GM18870 (cell line): ENCODE measurements around the gene SPAG7.

ENCODE experiments used
- ATAC-seq: cut with Tn5 transposase; IDR thresholded peaks from one replicate; pipeline ENCODE4 v1.9.1; 2021; ENCODE audit warnings: moderate library complexity; ENCODE audit not compliant: unreplicated experiment

Gene SPAG7

DNA sequence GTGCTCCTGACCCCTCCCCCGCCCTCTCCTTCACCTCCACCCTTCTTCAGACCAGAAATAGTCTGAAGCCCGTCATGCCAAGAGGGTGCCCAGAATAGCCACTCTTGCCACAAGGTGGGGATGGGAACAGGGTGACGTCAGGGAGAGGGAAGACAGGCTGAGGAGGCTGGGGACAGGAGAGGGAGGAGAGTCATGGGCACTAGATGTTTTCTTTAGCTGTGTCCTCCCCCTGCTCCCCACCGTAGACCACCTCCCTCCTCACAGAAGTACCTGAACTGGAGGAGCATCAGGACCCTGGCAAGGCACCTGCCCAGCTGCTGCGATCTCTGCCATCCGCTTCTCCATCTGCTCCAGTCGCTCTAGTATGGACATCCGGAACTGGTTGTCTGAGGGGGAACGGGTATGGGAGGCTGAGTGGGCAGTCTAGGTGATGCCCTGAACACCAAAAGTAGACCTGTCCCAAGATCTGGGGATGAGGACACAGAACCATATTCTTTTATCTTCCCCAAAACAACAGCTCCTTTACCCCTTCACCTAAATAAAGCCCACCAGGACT is 6.6 kb upstream of the SPAG7 start:
- ATAC-seq, result no peak

DNA sequence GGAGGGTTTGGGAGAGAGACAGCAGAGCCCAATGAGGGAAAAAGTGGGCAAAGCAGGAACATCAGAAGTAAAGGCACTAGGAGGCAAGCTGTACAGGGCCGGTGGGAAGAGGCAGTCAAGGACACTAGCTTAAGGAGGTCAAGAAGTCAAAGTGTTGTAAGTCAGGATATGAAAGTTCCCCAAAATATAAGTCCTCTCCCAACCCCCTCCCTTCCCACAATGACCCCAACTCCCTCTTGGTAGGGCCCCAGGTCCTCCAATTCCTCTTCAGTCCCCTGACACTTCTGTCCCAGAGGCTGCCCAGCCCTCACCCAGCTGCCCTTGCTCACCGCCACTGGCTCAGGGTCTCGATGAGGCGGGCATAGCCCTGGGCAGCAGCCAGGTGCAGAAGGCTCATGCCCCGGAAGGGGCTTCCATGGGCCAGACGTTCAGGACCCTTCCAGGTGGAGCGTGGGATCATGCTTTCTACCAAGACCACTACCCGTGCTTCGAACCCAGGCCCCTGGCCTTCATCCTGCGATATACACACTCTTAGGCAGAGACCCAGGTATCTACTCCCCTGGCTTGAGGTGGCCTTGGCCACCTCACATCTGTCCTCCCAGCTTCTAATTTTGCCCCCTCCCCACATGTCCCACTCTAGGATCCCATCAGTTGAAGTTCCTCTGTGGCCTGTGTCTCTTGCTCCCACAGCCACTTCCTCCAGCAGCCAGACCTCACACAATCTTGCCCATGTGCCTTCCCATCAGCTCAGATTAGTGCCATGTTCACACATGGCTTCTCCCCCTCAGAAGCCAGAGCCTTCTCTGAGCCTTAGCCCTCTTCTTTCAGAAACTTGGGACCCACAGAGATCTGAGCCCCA is 5.9 kb upstream of the SPAG7 start:
- no peak for ATAC-seq

DNA sequence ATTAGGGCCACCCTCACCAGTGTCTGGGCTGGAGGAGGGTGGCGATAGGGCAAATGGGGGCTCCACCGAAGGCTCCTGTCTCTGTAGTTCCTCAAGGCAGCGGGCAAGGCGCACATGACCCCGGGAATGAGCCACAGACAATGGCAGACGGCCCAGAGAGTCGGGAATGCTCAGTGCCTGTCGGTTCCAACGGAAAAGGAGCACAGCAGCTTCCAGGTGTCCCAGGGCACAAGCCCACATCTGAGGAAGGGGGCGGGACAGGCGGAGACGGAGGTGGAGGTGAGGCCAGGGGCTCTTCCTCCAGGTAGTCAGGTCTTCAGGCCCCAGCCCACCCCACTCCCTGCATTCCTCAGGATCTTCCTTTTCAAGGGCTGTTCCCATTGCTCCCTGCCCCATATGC is 5.1 kb upstream of the SPAG7 start:
- ATAC-seq, result no peak

DNA sequence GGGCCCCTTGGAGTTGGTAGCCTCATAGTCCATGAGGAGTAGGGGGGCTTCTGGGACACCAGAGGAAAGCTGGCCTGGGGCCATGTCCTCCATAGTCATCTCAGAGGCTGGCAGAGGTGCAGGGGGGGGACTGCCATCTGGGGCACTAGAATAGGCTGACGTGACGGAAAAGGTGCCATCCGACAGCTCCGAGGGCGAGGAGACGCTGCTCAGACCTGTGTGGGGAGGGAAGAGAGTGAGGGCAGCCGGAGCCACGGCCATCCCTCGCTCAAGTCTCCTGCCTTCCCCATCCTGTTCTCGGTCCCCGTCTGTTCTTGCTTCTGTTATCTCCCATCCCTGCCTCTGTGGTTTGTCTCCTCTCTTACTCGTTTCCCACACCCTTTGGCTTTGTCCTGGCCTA is 4.7 kb upstream of the SPAG7 start:
- ATAC-seq, result no peak

DNA sequence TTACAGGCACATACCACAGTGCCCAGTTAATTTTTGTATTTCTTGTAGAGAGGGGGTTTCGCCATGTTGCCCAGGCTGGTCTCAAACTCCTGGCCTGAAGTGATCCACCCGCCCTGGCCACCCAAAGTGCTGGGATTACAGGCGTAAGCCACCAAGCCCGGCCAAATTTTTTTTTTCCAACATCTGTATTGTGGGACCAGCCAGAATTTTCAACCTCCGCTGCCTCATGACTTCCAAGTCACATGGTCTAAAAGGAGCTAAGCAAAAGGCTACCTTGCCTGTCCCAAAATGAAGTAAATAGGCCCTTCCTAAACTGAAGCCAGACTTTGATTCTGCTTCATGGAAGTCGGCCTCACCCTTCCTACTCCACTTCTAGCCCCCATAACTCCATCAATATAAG is 4.2 kb upstream of the SPAG7 start:
- no peak for ATAC-seq

DNA sequence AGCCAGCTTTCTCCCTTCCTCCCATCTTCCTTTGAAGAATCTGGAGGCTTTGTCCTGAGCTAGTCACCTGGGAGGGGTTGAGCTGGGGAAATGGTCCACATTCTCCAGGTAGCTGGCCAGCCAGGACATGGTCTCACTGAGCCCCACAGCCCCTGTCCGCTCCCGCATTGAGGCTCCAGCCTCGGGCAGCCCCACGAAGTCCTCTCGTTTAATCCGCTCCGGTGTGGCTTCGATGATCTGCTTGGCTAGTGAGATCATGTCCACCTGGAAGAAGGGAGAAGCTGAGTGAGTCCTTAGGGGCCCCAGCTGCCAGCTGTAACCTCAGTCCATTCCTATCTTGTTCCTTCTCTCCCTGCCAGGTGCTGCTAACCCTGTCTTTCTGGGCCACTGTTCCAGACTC is 2.7 kb upstream of the SPAG7 start:
- ATAC-seq, result no peak

DNA sequence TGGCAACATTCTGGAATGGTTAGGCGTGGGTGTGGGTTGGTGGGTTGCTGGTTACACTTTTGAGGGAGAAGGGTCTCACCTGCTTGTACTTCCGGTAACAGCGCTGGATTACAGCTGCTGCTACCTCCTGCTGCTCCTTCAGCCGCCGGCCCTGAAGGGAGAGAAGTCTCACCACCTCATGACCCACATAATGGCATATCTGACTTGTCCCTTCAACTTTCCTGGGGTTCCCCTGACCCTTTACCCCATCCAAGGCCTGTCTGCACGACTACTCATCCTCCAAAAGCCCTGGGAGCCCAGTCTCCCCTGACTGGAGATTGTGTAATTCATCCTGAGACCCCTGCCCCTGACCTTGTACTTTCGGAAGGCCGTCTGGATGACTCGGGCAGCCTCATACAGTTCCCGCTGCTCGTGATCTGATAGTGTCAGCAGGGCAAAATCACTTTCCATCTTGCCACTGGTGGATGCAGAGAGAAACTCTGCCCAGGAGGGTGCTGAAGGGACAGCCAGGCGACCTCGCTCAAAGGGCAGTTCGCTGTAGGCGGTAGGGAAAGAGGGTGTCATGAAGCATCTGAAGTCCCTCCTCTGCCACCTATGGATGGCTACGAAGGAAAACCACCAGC is 2.0 kb upstream of the SPAG7 start:
- no peak for ATAC-seq

DNA sequence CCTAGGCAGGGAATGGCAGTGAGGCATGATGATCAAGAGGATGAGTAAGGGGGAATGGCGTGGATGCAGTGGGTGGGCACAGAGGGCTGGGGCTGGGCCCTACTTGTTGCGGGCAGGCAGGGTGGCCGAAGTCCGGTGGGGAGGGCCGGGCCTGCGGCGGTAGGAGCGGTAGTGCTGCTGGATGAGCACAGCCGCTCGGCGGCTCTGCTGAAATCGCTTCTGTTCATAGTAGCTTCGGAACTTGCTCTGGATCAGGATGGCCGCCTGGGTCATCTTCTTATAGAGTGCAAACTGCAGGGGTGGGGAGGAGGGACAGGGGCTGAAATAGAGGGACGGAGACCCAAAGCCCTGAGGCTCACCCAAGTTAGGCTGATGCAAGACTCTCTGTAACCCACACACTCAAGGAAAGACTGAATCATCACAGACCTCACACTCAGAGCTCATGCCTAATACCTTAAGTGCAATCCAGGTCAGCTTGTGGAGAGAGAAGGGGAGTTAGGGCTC is 1.5 kb upstream of the SPAG7 start:
- no peak for ATAC-seq

DNA sequence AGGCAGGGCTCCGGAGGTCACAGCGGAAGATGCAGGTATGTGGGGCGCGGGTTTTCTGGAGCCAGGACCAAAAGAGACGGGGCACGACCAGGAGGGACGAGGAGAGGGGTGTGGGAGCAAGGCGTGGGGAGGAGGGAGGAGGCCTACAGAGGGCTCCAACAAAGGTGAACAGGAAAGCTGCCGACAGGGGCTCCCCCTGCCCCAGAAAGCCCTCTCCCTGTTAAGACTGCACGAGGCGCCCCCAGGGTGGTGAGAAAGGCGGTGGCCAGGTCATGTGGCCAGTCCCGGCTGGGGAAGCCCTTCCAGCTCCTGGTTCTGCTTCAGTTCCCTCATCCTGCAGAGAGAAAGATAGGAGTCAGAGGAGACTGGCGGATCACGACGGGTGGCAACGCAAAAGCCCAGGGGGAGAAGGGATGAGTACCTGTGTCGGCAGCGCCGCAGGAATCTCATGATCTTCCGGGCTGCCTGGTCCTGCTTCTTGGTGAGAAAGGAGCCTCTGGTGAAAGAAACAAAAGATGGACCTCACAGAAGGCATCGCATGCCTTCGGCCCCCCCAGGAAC is 949 bp upstream of the SPAG7 start:
- no peak for ATAC-seq

DNA sequence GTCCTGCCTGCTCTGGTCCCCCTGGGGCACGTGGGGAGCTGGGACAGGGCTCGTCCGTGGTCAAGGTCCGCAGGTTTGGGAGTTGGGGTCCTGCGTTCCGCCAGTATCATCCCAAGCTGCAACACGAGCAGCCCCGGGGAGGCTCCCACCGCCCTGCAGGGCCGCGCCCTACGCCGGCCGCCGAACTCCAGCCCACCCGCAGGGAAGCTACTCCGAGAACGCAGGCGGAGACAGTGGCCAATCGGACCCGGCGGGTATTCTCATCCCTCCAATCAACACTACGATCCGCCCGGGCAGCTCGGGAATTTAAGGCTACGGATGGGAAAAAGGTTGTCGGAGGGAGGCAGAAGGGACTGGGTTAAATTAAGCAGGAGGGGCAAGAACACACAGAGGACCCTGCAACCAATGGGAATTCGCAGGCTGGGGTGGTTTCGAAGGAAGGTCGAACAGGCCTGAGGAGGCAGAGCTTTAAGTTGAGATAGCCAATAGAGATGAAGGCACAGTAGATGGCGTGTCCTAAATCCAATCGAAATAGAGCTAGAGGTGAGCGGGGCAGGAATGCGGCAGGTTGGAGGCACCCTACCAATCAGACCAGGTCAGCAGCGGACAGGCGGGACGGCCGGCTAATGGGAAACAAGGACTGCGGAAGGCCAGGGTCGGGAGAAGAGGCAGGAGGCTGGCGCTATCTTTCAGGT is 626 bp downstream of the SPAG7 start:
- ATAC-seq, result peak; percentile 84

DNA sequence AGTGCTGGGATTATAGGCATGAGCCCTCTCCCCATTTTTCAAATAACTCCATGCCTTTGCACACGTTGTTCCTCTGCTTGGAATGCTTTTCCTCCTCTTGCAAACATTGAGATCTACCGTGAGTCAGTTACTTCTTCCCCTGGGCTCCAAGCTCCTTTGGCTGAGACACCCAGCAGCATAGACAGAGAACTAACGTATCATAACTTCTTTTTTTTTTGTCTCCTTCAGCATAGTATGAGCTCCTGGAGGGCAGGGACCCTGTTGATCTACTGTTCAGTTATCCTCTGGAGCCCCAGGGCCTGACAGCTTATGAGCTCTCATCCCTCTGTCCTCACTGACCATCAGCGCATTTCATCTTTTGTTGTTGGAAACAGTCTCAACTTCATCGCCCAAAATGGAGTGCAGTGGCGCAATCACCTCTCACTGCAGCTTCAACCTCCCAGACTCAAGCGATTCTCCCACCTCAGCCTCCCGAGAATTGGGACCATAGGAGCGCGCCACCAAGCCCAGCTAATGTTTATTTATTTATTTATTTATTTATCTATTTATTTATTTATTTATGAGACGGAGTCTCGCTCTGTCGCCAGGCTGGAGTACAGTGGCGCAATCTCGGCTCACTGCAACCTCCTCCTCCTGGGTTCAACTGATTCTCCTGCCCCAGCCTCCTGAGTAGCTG is 2.2 kb downstream of the SPAG7 start:
- no peak for ATAC-seq

DNA sequence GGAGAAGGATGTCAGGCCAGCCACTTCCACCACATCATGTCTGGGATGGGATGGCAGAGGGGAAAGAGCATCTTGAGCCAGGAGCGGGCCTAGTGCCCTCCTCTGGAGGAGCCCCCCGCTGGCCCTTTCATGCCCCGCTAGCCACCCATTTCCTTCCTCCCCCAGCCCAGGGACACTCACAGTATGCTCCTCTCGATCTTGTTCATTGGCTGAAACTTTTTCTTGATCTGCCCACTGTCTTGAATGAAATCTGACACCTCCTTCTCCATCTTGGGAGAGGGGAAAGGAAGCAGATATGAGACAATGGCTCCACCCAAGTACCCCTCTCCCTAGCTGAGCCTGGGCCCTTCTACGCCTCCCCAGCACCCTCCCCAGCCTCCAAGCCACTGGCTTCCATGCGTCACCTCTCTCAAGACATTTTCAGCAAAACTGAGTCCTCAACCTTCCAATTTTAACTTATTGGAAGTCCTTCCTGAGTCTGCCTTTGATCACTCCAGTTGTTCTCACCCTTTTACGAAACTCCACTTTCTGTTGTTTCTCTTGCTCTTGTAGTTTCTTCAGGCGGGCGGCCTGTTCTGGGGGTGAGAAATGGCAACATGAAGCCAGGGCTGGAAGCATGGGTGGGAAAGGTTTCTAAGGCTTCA is 7.2 kb downstream of the SPAG7 start:
- no peak for ATAC-seq

DNA sequence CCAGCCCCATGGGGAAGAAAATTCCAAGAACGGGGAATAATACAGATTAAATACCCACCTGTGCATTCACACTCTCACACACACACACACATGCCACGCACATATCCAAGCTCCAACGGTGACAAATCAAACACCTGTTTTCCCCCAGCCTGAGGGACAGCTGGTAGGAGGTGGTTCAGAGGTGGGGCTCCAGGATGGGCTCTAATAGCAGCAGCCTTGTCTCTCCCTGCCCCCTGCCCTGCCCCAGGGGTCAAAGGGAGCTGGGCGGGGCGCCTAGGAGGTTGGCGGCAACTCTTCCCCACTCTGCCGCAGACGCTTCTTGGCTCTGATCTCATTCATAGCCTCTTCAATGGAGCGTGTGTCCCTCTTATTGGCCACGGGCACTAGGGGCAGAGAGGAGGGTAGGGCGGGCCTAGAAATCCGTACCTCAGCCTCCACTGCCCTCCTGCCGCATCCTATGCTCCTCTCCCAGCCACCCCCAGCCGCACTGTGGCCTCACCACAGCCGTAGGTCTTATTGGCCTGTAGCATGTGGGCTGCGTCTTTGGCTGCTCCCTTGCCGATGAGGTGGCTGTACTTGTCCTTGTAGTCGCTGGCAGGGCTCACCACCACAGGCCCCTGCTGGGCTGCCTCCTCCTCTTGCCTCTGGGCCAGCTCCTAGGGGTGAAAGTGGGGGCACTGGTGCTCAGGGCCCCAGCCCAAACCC is 8.2 kb downstream of the SPAG7 start:
- ATAC-seq, result no peak

DNA sequence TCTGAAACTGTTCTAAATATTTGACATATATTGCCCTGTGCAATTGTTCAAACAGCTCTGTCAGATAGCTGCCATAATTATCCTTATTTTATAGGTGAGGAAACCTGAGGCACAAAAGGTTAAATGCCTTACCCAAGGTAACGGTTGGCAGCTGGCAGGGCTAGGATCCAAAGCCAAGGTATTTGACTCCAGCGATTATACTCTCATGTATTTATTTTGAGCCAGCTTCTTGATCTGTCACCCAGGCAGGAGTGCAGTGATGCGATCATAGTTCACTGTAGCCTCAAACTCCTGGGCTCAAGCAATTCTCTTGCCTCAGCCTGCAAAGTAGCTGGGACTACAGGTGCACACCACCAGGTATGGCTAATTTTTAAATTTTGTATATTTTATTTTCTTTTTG is 9.5 kb downstream of the SPAG7 start:
- no peak for ATAC-seq

DNA sequence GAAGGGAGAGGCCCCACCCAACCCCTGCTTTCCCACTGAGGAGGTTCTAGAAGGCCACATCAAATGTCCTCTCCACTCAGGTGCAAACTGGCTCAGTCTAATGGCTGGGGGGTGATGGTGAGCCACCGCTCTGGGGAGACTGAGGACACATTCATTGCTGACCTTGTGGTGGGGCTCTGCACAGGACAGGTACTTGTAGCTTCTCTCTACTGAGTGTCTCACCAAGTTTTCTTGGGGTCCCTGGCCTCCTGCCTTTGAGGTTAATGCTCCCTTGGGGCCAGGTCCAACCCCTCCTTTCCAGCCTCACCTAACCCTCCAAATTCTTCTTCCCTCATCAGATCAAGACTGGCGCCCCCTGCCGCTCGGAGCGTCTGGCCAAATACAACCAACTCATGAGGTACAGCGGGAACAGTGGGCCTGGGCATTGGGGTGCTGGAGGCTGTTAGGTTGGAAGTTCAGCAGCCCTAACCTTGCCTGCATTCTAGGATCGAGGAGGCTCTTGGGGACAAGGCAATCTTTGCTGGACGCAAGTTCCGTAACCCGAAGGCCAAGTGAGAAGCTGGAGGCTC is 11.0 kb downstream of the SPAG7 start:
- no peak for ATAC-seq

DNA sequence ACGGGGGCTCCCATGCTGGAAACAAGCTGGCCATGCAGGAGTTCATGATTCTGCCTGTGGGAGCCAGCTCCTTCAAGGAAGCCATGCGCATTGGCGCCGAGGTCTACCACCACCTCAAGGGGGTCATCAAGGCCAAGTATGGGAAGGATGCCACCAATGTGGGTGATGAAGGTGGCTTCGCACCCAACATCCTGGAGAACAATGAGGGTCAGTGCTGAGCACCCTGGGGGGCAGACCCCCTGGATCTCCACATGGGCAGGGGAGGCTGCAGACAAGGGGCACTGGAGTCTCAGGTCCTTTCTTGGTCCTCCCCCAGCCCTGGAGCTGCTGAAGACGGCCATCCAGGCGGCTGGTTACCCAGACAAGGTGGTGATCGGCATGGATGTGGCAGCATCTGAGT is 12.5 kb downstream of the SPAG7 start:
- no peak for ATAC-seq

DNA sequence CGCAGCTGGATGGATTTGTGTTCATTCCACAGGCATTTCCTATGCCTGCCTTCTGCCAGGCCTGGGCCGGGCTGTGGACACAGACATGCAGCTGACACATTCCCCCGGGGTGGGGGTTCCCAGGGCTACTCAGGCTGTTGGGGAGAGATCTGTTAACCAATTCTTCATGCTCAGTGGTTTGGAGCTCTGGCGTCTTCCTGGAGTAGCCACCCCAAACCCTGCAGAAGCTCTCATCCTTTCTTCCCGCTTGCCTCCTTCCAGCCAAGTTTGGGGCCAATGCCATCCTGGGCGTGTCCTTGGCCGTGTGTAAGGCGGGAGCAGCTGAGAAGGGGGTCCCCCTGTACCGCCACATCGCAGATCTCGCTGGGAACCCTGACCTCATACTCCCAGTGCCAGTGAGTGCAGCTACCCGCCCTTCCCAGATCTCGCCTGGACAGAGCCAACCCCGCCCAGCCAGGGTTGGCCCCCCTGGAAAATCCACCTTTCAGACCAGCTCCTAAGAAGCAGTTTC is 14.1 kb downstream of the SPAG7 start:
- no peak for ATAC-seq

DNA sequence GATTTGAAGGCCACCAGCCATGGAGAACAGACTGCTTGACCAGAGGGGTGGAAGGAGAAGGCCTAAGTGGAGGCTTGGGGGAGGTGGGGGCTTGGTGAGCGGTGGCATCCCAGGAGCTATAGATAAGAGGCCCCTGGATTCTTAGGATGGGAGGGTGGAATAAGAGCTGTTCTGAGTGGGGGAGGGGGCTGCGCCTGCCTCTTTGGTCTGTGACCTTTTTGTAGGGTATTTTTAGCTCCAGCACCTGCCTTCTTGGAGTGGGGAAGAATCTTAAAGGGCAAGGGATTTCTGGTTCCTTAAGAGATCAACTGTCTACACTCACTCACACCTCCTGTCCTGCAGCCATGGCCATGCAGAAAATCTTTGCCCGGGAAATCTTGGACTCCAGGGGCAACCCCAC is 16.1 kb downstream of the SPAG7 start:
- ATAC-seq, result no peak

DNA sequence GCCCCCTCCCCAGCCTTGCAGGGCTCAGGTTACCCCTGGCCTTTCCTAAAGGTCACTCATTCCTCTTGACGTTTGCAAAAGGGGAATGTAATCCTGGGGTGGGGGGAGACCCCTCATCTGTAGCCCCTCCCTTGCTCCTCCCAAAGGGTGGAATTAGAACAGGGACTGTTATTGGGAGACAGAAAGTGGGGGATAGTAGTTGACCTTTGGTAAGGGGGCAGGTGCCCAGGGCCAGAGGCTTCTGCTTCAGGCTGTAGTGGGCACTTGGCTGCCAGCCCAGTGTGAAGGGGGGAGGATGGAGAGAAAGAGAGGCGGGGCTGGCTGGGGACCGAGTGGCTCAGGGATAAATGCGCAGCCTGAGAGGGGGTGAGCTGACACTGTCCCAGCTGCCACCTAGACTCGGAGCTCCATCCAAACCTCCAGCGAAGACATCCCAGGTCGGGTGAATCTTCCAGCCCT is 16.8 kb downstream of the SPAG7 start, which contains the start of gene ENO3:
Gene ENO3 (plus strand): TSS at position 374 of the 459 bp plus-strand sequence. CDS start 711 bp downstream, outside the sequence.
- no peak for ATAC-seq
